ENCODE measurements around the gene SSTR4.

Gene SSTR4

DNA sequence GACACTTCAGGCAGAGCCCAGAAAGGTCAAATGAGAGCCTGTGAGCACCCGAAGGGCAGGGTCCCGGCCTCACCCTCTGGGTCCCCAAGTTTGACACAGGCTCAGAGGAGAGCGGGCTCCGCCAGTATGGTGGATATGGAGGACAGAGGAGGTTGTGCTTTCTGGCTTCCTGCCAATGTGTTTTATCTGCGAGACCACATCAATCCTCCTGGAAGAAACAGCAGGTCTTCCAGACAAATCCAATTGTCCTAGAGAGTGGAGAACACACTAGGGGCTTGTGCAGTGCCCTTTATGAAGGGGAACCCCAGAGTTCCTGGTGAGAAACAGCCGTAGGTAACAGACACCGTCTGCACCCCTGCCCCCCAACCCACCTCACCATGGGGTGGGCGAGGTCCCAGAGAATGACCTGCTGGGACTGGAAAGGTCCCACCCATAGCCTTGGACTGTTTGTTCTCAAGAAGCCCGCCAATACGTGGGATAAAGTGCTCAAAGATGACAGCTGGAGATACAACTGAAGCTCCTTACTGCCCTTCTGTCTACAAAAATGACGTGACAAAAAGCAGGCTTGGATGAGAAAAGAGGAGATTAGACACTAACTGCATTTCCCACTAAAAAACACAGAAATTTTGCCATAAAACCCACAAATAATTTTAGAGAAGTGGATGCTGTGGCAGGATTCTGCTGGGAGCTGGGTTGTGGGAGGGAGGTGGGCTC, 23.9 kb upstream of the SSTR4 start:
- no peaks in the 10 kb centered on the region for H3K4me1 ChIP-seq (ENCODE audit: low read depth, poor library complexity, severe bottlenecking)
- TF ChIP-seq, protein P1, sequence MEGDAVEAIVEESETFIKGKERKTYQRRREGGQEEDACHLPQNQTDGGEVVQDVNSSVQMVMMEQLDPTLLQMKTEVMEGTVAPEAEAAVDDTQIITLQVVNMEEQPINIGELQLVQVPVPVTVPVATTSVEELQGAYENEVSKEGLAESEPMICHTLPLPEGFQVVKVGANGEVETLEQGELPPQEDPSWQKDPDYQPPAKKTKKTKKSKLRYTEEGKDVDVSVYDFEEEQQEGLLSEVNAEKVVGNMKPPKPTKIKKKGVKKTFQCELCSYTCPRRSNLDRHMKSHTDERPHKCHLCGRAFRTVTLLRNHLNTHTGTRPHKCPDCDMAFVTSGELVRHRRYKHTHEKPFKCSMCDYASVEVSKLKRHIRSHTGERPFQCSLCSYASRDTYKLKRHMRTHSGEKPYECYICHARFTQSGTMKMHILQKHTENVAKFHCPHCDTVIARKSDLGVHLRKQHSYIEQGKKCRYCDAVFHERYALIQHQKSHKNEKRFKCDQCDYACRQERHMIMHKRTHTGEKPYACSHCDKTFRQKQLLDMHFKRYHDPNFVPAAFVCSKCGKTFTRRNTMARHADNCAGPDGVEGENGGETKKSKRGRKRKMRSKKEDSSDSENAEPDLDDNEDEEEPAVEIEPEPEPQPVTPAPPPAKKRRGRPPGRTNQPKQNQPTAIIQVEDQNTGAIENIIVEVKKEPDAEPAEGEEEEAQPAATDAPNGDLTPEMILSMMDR (conservative IDR thresholded peaks at IDR 0.05; ENCODE audit: low read depth, low read length), result no peak

DNA sequence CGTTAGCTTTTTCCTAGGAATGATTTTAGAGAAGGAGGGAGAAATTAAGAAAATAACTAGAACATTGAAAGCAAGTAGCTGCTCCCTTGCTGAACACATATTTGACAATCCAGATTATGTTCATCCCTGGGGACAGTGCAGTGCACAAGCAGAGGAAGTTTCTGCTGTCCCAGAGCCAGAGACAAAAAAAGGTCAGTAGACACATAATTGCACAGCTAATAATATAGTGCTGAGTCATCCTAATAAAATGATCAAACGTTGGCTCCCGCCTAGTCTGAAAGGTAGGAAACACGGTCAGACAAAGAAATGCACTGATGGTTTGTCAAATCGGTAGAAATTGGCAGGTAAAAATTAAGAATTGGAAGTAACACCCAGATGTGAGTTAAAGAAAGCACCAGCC, 21.7 kb upstream of the SSTR4 start:
- no peaks in the 10 kb centered on the region for H3K36me3 ChIP-seq (ENCODE audit: insufficient read depth)
- TF ChIP-seq, protein P1 (conservative IDR thresholded peaks at IDR 0.05; ENCODE audit: low read depth, low read length), result no peak
- no peaks in the 10 kb centered on the region for H4K20me1 ChIP-seq (ENCODE audit: insufficient read depth)
- H3K27ac ChIP-seq, result no peak overlapping the region
- H3K9ac ChIP-seq, result no peak overlapping the region
- no peaks in the 10 kb centered on the region for H3K4me1 ChIP-seq (ENCODE audit: low read depth, poor library complexity, severe bottlenecking)
- no peaks in the 10 kb centered on the region for H3K27me3 ChIP-seq (ENCODE audit: insufficient read depth, low read depth)
- no peak overlapping the region for H3K4me2 ChIP-seq
- H3K79me2 ChIP-seq (ENCODE audit: insufficient read depth, low read depth), result no peaks in the 10 kb centered on the region
- no peak overlapping the region for H3K4me3 ChIP-seq (IDR thresholded peaks at IDR 0.05; ENCODE audit: insufficient read depth, low read depth, low read length)
- H2AFZ ChIP-seq (ENCODE audit: low read depth), result no peak overlapping the region

More for the DNA sequence above, 23.9 kb upstream of the SSTR4 start:
- Histone ChIP-seq H3K4me3 (IDR thresholded peaks at IDR 0.05; ENCODE audit: insufficient read depth, low read depth, low read length) (no peak overlapping the region), H3K9ac (no peak overlapping the region), H2AFZ (ENCODE audit: low read depth) (no peak overlapping the region), H4K20me1 (ENCODE audit: insufficient read depth) (no peaks in the 10 kb centered on the region), H3K27ac (no peak overlapping the region), H3K27me3 (ENCODE audit: insufficient read depth, low read depth) (no peaks in the 10 kb centered on the region), H3K36me3 (ENCODE audit: insufficient read depth) (no peaks in the 10 kb centered on the region), H3K79me2 (ENCODE audit: insufficient read depth, low read depth) (no peaks in the 10 kb centered on the region), H3K4me2 (no peak overlapping the region)

DNA sequence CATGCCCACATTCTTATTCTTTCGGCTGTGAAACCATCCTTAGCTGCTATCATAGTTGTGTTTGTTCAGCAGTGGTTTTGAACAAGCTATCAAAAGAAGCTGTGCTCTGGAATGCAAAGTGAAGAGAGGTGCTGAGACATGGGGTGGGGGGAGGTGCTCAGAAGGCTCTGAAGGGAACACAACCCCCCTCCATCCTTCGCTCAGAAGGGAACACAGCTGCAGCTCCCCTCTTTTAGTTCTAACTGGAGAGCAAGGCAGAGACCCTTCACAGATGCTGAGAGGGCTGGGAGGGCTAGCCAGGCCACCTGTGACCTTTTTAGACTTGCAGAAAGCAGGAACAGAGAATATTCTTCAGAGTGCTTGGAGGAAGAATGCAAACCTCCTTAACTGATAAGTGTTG, 17.6 kb upstream of the SSTR4 start:
- H4K20me1 ChIP-seq (ENCODE audit: insufficient read depth), result no peaks in the 10 kb centered on the region
- H3K4me1 ChIP-seq (ENCODE audit: low read depth, poor library complexity, severe bottlenecking), result no peaks in the 10 kb centered on the region
- TF ChIP-seq, protein P1 (conservative IDR thresholded peaks at IDR 0.05; ENCODE audit: low read depth, low read length), result no peak
- no peak overlapping the region for H3K9ac ChIP-seq
- H3K36me3 ChIP-seq (ENCODE audit: insufficient read depth), result no peaks in the 10 kb centered on the region
- H3K79me2 ChIP-seq (ENCODE audit: insufficient read depth, low read depth), result no peaks in the 10 kb centered on the region
- H3K27ac ChIP-seq, result no peak overlapping the region
- H2AFZ ChIP-seq (ENCODE audit: low read depth), result no peak overlapping the region
- H3K27me3 ChIP-seq (ENCODE audit: insufficient read depth, low read depth), result no peaks in the 10 kb centered on the region
- H3K4me2 ChIP-seq, result no peak overlapping the region
- no peak overlapping the region for H3K4me3 ChIP-seq (IDR thresholded peaks at IDR 0.05; ENCODE audit: insufficient read depth, low read depth, low read length)

DNA sequence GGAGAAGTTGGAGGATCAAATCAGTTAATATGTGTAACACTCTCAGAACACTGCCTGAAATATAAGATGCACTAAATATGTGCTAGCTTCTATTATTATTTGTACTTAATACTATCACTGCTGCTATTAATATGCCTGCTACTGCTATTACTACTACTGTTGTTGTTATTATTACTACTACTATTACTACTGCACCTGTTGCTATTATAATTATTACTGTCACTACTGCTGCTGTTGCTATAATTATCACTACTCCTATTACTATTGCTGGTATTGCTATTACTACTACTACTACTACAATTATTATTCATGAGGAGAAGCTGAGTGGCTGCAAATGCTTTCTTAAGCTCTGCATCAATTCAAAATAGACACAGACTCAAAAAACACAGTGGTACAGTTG, 16.7 kb upstream of the SSTR4 start:
- Histone ChIP-seq H3K27me3 (ENCODE audit: insufficient read depth, low read depth) (no peaks in the 10 kb centered on the region), H3K4me3 (IDR thresholded peaks at IDR 0.05; ENCODE audit: insufficient read depth, low read depth, low read length) (no peak overlapping the region), H3K9ac (no peak overlapping the region), H3K27ac (no peak overlapping the region), H3K4me2 (no peak overlapping the region), H3K79me2 (ENCODE audit: insufficient read depth, low read depth) (no peaks in the 10 kb centered on the region), H2AFZ (ENCODE audit: low read depth) (no peak overlapping the region), H4K20me1 (ENCODE audit: insufficient read depth) (no peaks in the 10 kb centered on the region), H3K36me3 (ENCODE audit: insufficient read depth) (no peaks in the 10 kb centered on the region), H3K4me1 (ENCODE audit: low read depth, poor library complexity, severe bottlenecking) (no peaks in the 10 kb centered on the region)
- TF ChIP-seq, protein P1 (conservative IDR thresholded peaks at IDR 0.05; ENCODE audit: low read depth, low read length), result no peak
